GM23338 (cell line): Measurements from ENCODE around the gene SESN1. TPM values are rescaled to one million over a fixed set of nuclear protein-coding genes. Genes with fewer than 3 reads are reported as not detected.
"Not testable (repeated sequence)": the region's sequence is repeated elsewhere in the genome, so short reads cannot be mapped to it uniquely, and the experiment has no call there.

Experiments
- ATAC-seq: fragments of 200-7000 bp; cut with Tn5 transposase; 3 replicates; pipeline ENCODE4 v1.9.1; 2020
- DNase-seq: peaks from one replicate; pipeline ENCODE4 v3.0.0-alpha.2; 2015; ENCODE audit warnings: low spot score
- H2AFZ ChIP-seq: fragments of 200-600 bp; sonication (generic); 2 replicates; pipeline ENCODE4 v1.8.0; 2016; ENCODE audit warnings: antibody characterized with exemption, mild to moderate bottlenecking, moderate library complexity
- H3F3A ChIP-seq: fragments of 200-600 bp; sonication (generic); replicated peaks from 2 replicates; pipeline ENCODE4 v1.8.0; 2017; ENCODE audit warnings: antibody characterized with exemption, mixed run types, low read depth
- H3K27ac ChIP-seq: fragments of 200-600 bp; sonication (generic); 2 replicates; pipeline ENCODE4 v1.6.1; 2016; ENCODE audit warnings: low read depth
- H3K27me3 ChIP-seq: fragments of 200-600 bp; sonication (generic); 2 replicates; pipeline ENCODE4 v1.8.0; 2016; ENCODE audit warnings: mild to moderate bottlenecking, mixed run types, moderate library complexity; ENCODE audit not compliant: insufficient read depth
- H3K36me3 ChIP-seq: fragments of 200-600 bp; sonication (generic); 2 replicates; pipeline ENCODE4 v1.8.0; 2016; ENCODE audit warnings: mild to moderate bottlenecking; ENCODE audit not compliant: insufficient read depth
- H3K4me1 ChIP-seq: fragments of 200-600 bp; sonication (generic); 2 replicates; pipeline ENCODE4 v1.8.0; 2016; ENCODE audit warnings: mild to moderate bottlenecking, moderate library complexity; ENCODE audit not compliant: insufficient read depth
- H3K4me2 ChIP-seq: fragments of 200-600 bp; sonication (generic); 2 replicates; pipeline ENCODE4 v1.7.1; 2017; ENCODE audit warnings: mixed run types
- H3K4me3 ChIP-seq: fragments of 200-600 bp; sonication (generic); 2 replicates; pipeline ENCODE4 v1.6.1; 2016; ENCODE audit warnings: mixed run types
- H3K79me2 ChIP-seq: fragments of 200-600 bp; sonication (generic); replicated peaks from 2 replicates; pipeline ENCODE4 v1.8.0; 2017; ENCODE audit warnings: mild to moderate bottlenecking; ENCODE audit not compliant: insufficient read depth
- H3K9me2 ChIP-seq: fragments of 200-600 bp; sonication (generic); 2 replicates; pipeline ENCODE4 v1.8.0; 2017; ENCODE audit not compliant: insufficient read depth
- H4K20me1 ChIP-seq: fragments of 200-600 bp; sonication (generic); replicated peaks from 2 replicates; pipeline ENCODE4 v1.8.0; 2017; ENCODE audit warnings: mild to moderate bottlenecking; ENCODE audit not compliant: insufficient read depth
- H3K27ac Mint-ChIP-seq: 2 replicates; pipeline ENCODE4 v1.8.0; 2020; ENCODE audit warnings: inconsistent platforms, mild to moderate bottlenecking, moderate library complexity, mixed read lengths
- H3K27me3 Mint-ChIP-seq: 3 replicates; pipeline ENCODE4 v1.8.0; 2022; ENCODE audit warnings: low read depth, mild to moderate bottlenecking, moderate library complexity, mixed read lengths, inconsistent platforms; ENCODE audit not compliant: insufficient read depth, poor library complexity
- H3K36me3 Mint-ChIP-seq: 3 replicates; pipeline ENCODE4 v1.8.0; 2021; ENCODE audit warnings: low read depth, mild to moderate bottlenecking, inconsistent platforms, moderate library complexity, mixed read lengths
- H3K4me1 Mint-ChIP-seq: 3 replicates; pipeline ENCODE4 v1.8.0; 2020; ENCODE audit warnings: mild to moderate bottlenecking, inconsistent platforms, mixed read lengths
- H3K4me3 Mint-ChIP-seq: 3 replicates; pipeline ENCODE4 v1.8.0; 2021; ENCODE audit warnings: moderate library complexity, mild to moderate bottlenecking, inconsistent platforms, mixed read lengths
- H3K9me3 Mint-ChIP-seq: 3 replicates; pipeline ENCODE4 v1.8.0; 2020; ENCODE audit warnings: moderate library complexity, mild to moderate bottlenecking, inconsistent platforms, mixed read lengths
- CTCF ChIP-seq, 2 experiments: fragments of 200-600 bp in 1 of 2; sonication (generic) in 1 of 2; conservative IDR thresholded peaks; 2 replicates each; pipeline versions ENCODE4 v1.5.1 to v1.6.1; 2016 to 2017; ENCODE audit warnings: antibody characterized with exemption in 2 of 2, low read depth in 2 of 2, mild to moderate bottlenecking in 2 of 2, moderate library complexity in 1 of 2
- EZH2 ChIP-seq: fragments of 200-600 bp; sonication (generic); IDR thresholded peaks from one replicate; pipeline ENCODE4 v1.8.0; 2017; ENCODE audit warnings: antibody characterized with exemption, mild to moderate bottlenecking, low read depth; ENCODE audit not compliant: unreplicated experiment
- EZH2phosphoT487 ChIP-seq: fragments of 200-600 bp; sonication (generic); IDR thresholded peaks from one replicate; pipeline ENCODE4 v1.8.1; 2018; ENCODE audit warnings: antibody characterized with exemption; ENCODE audit not compliant: unreplicated experiment
- NANOG ChIP-seq: IDR thresholded peaks from 2 replicates; pipeline ENCODE4 v1.6.1; 2016; ENCODE audit warnings: antibody characterized with exemption, borderline replicate concordance
- POLR2AphosphoS5 ChIP-seq: IDR thresholded peaks from 2 replicates; pipeline ENCODE4 v1.6.1; 2016; ENCODE audit warnings: antibody characterized with exemption, low read depth
- STAT1 ChIP-seq: IDR thresholded peaks from one replicate; pipeline ENCODE4 v1.6.1; 2016; ENCODE audit warnings: antibody characterized with exemption; ENCODE audit not compliant: unreplicated experiment
- ZNF114 ChIP-seq: fragments of 250-450 bp; sonication (Bioruptor Pico); IDR thresholded peaks from 2 replicates; pipeline ENCODE4 v1.5.0; 2020; ENCODE audit warnings: mild to moderate bottlenecking, moderate library complexity
- ZNF331 ChIP-seq: fragments of 250-450 bp; sonication (Bioruptor Pico); IDR thresholded peaks from 2 replicates; pipeline ENCODE4 v1.5.0; 2020; ENCODE audit warnings: low read depth, mild to moderate bottlenecking, moderate library complexity
- polyA plus RNA-seq: library from polyadenylated mRNA; unstranded; fragments of >200 nt; fragmentation: Nextera tagmentation; extraction: Ambion mirVana; gene quantifications from 2 replicates; pipeline ENCODE4 v1.2.1, GENCODE V29; 2016
- total RNA-seq: library from RNA; depleted of rRNA; stranded (reverse); fragments of >200 nt; shearing (Covaris generic); gene quantifications from 2 replicates; pipeline ENCODE4 v1.2.3, GENCODE V29; 2014

Gene SESN1
- total and polyA plus RNA-seq, 2 experiments from 2014 or later = 26.2 to 36.4 TPM

- TF ChIP-seq CTCF (conservative IDR thresholded peaks at IDR 0.05; ENCODE audit: low read depth in 2 of 2) = no peak
These were observed 5.7 kb downstream of the SESN1 start (continued) for GRCh38 chr6:109088995-109089394.

- no peak for ATAC-seq
- Mint-ChIP-seq H3K27ac (no peak overlapping the region), H3K36me3 (no peaks in the 10 kb centered on the region), H3K4me3 (no peak overlapping the region), H3K4me1 (peaks cover 21% of the 10 kb centered on the region), H3K9me3 (no peaks in the 10 kb centered on the region), H3K27me3 (no peaks in the 10 kb centered on the region)
- Histone ChIP-seq H3K27ac (no peak overlapping the region), H3K79me2 (peaks cover 16% of the 10 kb centered on the region), H3K4me3 (no peak overlapping the region), H3K9me2 (no peaks in the 10 kb centered on the region), H3F3A (no peaks in the 10 kb centered on the region), H4K20me1 (no peaks in the 10 kb centered on the region), H3K4me1 (peaks cover 14% of the 10 kb centered on the region), H3K36me3 (no peaks in the 10 kb centered on the region), H3K4me2 (no peak overlapping the region), H2AFZ (no peak overlapping the region), H3K27me3 (no peaks in the 10 kb centered on the region)
- TF ChIP-seq NANOG = no peak
- TF ChIP-seq EZH2phosphoT487 = no peak
- TF ChIP-seq ZNF114 = no peak
- TF ChIP-seq POLR2AphosphoS5 = no peak
- no peak for TF ChIP-seq EZH2
- TF ChIP-seq ZNF331 (CRISPR knock-in tag) = no peak
- no peak for TF ChIP-seq STAT1
- DNase-seq = no peak
These were observed 6.9 kb downstream of the SESN1 start for GRCh38 chr6:109087661-109088264.

- not testable (repeated sequence) for H3K4me2 ChIP-seq, H2AFZ ChIP-seq, H3K9me2 ChIP-seq, H3K4me1 Mint-ChIP-seq, H3K36me3 ChIP-seq, ATAC-seq, H3K27ac Mint-ChIP-seq, H3K27ac ChIP-seq, H4K20me1 ChIP-seq, H3K36me3 Mint-ChIP-seq, H3K9me3 Mint-ChIP-seq, H3F3A ChIP-seq, H3K27me3 Mint-ChIP-seq, H3K4me3 ChIP-seq, H3K27me3 ChIP-seq, H3K4me3 Mint-ChIP-seq, H3K79me2 ChIP-seq, DNase-seq, H3K4me1 ChIP-seq
These were observed 10.5 kb downstream of the SESN1 start for GRCh38 chr6:109084146-109084545.

- no peak overlapping the region for H3K4me3 Mint-ChIP-seq
- Histone ChIP-seq H3K4me1 (no peaks in the 10 kb centered on the region; the same call in 1 of the 2 replicates), H3K4me3 (no peak overlapping the region), H2AFZ (no peak overlapping the region), H3K27me3 (no peaks in the 10 kb centered on the region), H3K79me2 (no peaks in the 10 kb centered on the region), H4K20me1 (no peaks in the 10 kb centered on the region), H3K36me3 (no peaks in the 10 kb centered on the region), H3K27ac (no peak overlapping the region), H3F3A (no peaks in the 10 kb centered on the region), H3K9me2 (no peaks in the 10 kb centered on the region), H3K4me2 (no peak overlapping the region)
- H3K36me3 Mint-ChIP-seq = no peaks in the 10 kb centered on the region
- no peak for DNase-seq
- no peak for ATAC-seq
- H3K4me1 Mint-ChIP-seq = peaks cover 1% of the 10 kb centered on the region; the same call in 2 of the 3 replicates
- peaks cover 1% of the 10 kb centered on the region for H3K27me3 Mint-ChIP-seq
- no peaks in the 10 kb centered on the region for H3K9me3 Mint-ChIP-seq
- no peak overlapping the region for H3K27ac Mint-ChIP-seq
- TF ChIP-seq EZH2phosphoT487 (no peak), CTCF (conservative IDR thresholded peaks at IDR 0.05; ENCODE audit: low read depth in 2 of 2) (no peak)
These were observed 11.0 kb downstream of the SESN1 start for GRCh38 chr6:109083657-109084056.
